PFSK-1 (cell line): Measurements from ENCODE around the gene LGALS1.

Experiments used
- FOXP2 ChIP-seq: optimal IDR thresholded peaks from 2 replicates; pipeline ENCODE3; 2011; ENCODE audit warnings: borderline replicate concordance, control low read depth, inconsistent platforms; ENCODE audit not compliant: insufficient read depth; ENCODE audit errors: extremely low read length, extremely low read depth
- POLR2AphosphoS5 ChIP-seq: IDR thresholded peaks from 2 replicates; pipeline ENCODE4 v1.6.1; 2012; ENCODE audit warnings: low read depth, mild to moderate bottlenecking, control low read depth, low read length, moderate library complexity
- SIN3A ChIP-seq: IDR thresholded peaks from 2 replicates; pipeline ENCODE4 v1.6.1; 2012; ENCODE audit warnings: mild to moderate bottlenecking, low read length, moderate library complexity, borderline replicate concordance; ENCODE audit not compliant: insufficient read depth
- TAF1 ChIP-seq: IDR thresholded peaks from 2 replicates; pipeline ENCODE4 v1.6.1; 2012; ENCODE audit warnings: low read length, control low read depth, borderline replicate concordance; ENCODE audit not compliant: insufficient read depth
- TF ChIP-seq, protein P1 (sequence below), 2 experiments: IDR thresholded peaks; 2 replicates each; pipeline versions ENCODE4 v1.6.1 to v1.8.0; 2011 to 2012; ENCODE audit warnings: low read depth in 2 of 2, low read length in 2 of 2, control low read depth in 1 of 2, inconsistent platforms in 1 of 2, mild to moderate bottlenecking in 1 of 2, moderate library complexity in 1 of 2; ENCODE audit not compliant: insufficient read depth in 1 of 2

Gene LGALS1

DNA sequence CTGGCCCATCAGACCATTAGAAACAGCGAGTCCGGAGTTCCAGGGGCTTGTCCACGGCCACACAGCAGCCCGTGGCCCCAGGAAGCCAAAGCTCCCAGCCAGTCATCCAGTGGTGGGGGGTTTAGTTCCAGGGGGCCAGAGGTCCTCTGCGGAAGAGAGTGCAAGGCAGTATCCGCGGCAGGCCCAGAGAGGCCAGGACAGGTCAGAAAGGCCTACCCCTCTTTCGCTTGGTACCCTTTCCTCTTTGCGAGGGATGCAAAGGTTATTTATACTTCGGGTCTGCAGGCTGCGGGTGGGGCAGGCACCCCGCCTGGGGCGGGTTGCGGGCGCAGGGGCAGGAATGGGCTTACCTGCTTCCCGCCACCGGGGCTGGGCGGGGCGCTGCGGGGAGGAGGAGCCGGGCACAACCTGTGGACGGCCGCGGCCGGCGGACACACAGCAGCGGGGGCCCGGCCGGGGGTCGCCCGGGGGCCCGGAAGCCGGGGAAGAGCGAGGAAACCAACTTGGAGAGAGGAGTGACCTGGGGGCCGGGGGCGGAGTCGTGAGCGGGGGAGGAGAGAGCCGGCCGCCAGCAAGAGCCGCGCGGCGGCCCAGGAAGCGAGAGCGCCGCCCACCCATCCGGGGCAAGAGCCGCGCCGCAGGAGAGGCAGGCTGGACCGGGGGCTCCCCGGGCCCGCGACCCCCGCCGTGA is 36.2 kb upstream of the LGALS1 start, which contains the start of gene SH3BP1:
SH3BP1 (plus strand) TSS at position 600 of the 691 bp plus-strand sequence. CDS start 119 bp downstream, outside the sequence.
- TF ChIP-seq FOXP2 (no peak), SIN3A (no peak)

DNA sequence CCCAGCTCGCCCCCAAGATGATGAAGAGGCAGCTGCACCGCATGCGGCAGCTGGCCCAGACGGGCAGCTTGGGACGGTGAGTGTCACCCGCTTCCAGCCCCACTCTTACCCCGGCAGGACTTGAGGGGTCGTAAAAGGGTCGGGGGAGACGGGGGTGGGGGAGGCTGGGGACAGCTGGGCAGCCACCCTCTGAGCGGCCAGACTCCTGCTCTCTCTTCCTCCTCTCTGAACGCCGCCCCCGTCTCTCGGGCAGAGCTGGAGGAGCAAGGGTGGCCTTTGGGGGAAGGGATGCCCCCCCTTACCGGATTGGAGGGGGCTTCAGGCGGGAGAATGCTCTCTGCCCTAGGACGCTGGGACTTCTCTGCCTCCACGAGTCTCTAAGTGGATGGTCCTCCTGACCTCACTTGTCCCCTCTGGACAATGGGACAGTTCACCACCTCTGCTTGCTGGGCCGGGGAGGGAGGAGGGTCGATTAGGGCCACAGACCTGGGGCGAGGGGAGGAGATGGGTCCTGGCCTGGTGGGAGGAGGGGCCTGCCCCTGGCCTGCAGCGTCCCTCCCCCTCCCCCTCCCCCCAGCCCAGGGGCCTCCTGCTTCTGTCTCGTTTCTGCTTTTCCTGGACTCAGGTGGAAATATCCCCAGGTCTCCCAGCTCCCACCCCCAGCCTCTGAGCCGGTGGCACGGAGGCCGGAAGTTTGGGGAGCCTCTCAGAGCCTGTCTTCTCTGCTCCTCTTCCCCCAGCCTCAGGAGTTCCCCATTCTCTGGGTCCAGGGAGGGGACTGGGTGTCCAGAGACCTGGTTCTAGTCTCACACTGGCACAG is 35.5 kb upstream of the LGALS1 start:
- no peak for TF ChIP-seq TAF1
- TF ChIP-seq, protein P1, sequence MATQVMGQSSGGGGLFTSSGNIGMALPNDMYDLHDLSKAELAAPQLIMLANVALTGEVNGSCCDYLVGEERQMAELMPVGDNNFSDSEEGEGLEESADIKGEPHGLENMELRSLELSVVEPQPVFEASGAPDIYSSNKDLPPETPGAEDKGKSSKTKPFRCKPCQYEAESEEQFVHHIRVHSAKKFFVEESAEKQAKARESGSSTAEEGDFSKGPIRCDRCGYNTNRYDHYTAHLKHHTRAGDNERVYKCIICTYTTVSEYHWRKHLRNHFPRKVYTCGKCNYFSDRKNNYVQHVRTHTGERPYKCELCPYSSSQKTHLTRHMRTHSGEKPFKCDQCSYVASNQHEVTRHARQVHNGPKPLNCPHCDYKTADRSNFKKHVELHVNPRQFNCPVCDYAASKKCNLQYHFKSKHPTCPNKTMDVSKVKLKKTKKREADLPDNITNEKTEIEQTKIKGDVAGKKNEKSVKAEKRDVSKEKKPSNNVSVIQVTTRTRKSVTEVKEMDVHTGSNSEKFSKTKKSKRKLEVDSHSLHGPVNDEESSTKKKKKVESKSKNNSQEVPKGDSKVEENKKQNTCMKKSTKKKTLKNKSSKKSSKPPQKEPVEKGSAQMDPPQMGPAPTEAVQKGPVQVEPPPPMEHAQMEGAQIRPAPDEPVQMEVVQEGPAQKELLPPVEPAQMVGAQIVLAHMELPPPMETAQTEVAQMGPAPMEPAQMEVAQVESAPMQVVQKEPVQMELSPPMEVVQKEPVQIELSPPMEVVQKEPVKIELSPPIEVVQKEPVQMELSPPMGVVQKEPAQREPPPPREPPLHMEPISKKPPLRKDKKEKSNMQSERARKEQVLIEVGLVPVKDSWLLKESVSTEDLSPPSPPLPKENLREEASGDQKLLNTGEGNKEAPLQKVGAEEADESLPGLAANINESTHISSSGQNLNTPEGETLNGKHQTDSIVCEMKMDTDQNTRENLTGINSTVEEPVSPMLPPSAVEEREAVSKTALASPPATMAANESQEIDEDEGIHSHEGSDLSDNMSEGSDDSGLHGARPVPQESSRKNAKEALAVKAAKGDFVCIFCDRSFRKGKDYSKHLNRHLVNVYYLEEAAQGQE (IDR thresholded peaks at IDR 0.05; ENCODE audit: insufficient read depth in 1 of 2, low read depth in 2 of 2, low read length in 2 of 2), result no peak
- TF ChIP-seq POLR2AphosphoS5, result no peak
- TF ChIP-seq FOXP2, result no peak
- TF ChIP-seq SIN3A, result no peak

GRCh38 chr22:37640591-37641560 is 34.6 kb upstream of the LGALS1 start:
- no peak for TF ChIP-seq FOXP2
- TF ChIP-seq SIN3A, result no peak
- TF ChIP-seq POLR2AphosphoS5, result no peak
- TF ChIP-seq TAF1, result no peak
- TF ChIP-seq, protein P1 (IDR thresholded peaks at IDR 0.05; ENCODE audit: insufficient read depth in 1 of 2, low read depth in 2 of 2, low read length in 2 of 2), result no peak

DNA sequence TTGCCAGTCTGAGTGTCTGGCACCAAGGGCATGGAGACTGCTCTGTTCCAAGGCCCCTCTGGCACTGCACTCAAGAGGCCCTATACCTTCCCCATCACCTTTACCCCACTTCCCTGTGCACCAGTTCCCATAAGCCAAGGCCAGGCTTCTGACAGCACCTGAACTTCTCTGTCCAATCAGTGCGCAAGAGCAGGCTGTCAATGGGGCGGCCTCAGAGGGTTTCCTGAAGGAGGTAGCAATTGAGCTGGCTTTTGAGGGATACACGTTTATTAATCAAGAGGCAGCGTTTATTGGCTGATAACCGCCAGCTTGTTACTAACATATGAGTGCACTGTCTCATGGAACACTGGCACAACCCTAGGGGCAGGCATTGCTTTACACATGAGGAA is 33.9 kb upstream of the LGALS1 start:
- TF ChIP-seq SIN3A (no peak), FOXP2 (no peak), POLR2AphosphoS5 (no peak), TAF1 (no peak)
- TF ChIP-seq, protein P1 (IDR thresholded peaks at IDR 0.05; ENCODE audit: insufficient read depth in 1 of 2, low read depth in 2 of 2, low read length in 2 of 2), result no peak
